Panc1 (cell line): ENCODE data around the gene APLNR.

ENCODE experiments used
- SIN3A ChIP-seq: IDR thresholded peaks from 2 replicates; pipeline ENCODE4 v1.6.1; 2012; ENCODE audit warnings: low read depth, mild to moderate bottlenecking, low read length, moderate library complexity, borderline replicate concordance; ENCODE audit not compliant: insufficient read depth
- TF ChIP-seq, protein P1 (sequence below): fragments of 450-650 bp; IDR thresholded peaks from 2 replicates; pipeline ENCODE4 v1.5.1; 2017; ENCODE audit warnings: mild to moderate bottlenecking
- TF ChIP-seq, protein P2 (sequence below), 2 experiments: IDR thresholded peaks; 2 replicates each; pipeline ENCODE4 v1.6.1; 2011 to 2012; ENCODE audit warnings: low read depth in 2 of 2, control low read depth in 1 of 2, low read length in 1 of 2, mild to moderate bottlenecking in 1 of 2, moderate library complexity in 1 of 2; ENCODE audit not compliant: insufficient read depth in 1 of 2

DNA sequence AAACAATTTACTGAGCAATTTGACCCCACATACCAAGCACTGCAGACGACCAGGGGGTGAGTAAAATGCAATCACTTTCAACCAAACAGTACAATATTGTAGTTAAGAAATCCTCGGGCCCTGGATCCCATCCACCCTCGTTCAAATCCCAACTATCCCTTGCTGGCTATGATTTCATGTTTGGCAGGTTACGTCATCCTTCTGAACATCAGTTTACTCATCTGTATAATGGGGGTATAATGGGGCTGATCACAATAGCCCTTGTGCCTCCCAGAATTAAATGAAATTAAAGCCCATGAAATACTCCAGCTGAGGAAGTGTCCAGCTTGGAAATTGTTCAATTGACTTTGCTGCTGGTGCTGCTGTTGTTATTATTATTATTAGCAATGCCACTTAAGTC lies 20.6 kb downstream of the APLNR start:
- TF ChIP-seq, protein P1, sequence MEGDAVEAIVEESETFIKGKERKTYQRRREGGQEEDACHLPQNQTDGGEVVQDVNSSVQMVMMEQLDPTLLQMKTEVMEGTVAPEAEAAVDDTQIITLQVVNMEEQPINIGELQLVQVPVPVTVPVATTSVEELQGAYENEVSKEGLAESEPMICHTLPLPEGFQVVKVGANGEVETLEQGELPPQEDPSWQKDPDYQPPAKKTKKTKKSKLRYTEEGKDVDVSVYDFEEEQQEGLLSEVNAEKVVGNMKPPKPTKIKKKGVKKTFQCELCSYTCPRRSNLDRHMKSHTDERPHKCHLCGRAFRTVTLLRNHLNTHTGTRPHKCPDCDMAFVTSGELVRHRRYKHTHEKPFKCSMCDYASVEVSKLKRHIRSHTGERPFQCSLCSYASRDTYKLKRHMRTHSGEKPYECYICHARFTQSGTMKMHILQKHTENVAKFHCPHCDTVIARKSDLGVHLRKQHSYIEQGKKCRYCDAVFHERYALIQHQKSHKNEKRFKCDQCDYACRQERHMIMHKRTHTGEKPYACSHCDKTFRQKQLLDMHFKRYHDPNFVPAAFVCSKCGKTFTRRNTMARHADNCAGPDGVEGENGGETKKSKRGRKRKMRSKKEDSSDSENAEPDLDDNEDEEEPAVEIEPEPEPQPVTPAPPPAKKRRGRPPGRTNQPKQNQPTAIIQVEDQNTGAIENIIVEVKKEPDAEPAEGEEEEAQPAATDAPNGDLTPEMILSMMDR = no peak
- no peak for TF ChIP-seq SIN3A
- TF ChIP-seq, protein P2, sequence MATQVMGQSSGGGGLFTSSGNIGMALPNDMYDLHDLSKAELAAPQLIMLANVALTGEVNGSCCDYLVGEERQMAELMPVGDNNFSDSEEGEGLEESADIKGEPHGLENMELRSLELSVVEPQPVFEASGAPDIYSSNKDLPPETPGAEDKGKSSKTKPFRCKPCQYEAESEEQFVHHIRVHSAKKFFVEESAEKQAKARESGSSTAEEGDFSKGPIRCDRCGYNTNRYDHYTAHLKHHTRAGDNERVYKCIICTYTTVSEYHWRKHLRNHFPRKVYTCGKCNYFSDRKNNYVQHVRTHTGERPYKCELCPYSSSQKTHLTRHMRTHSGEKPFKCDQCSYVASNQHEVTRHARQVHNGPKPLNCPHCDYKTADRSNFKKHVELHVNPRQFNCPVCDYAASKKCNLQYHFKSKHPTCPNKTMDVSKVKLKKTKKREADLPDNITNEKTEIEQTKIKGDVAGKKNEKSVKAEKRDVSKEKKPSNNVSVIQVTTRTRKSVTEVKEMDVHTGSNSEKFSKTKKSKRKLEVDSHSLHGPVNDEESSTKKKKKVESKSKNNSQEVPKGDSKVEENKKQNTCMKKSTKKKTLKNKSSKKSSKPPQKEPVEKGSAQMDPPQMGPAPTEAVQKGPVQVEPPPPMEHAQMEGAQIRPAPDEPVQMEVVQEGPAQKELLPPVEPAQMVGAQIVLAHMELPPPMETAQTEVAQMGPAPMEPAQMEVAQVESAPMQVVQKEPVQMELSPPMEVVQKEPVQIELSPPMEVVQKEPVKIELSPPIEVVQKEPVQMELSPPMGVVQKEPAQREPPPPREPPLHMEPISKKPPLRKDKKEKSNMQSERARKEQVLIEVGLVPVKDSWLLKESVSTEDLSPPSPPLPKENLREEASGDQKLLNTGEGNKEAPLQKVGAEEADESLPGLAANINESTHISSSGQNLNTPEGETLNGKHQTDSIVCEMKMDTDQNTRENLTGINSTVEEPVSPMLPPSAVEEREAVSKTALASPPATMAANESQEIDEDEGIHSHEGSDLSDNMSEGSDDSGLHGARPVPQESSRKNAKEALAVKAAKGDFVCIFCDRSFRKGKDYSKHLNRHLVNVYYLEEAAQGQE (IDR thresholded peaks at IDR 0.05; ENCODE audit: insufficient read depth in 1 of 2, low read depth in 2 of 2, low read length in 1 of 2) = no peak
